DND-41 (cell line): ENCODE measurements around the gene IL20RB.

Source experiments
- ATAC-seq: fragments of 200-7000 bp; cut with Tn5 transposase; 3 replicates; pipeline ENCODE4 v1.9.1; 2021; ENCODE audit warnings: low read depth; ENCODE audit not compliant: insufficient read depth
- DNase-seq: peaks from one replicate; pipeline ENCODE4 v3.0.0-alpha.2; 2020
- H2AFZ ChIP-seq: 2 replicates; pipeline ENCODE4 v1.6.0; 2012; ENCODE audit warnings: low read depth, low read length
- H3K27ac ChIP-seq: 2 replicates; pipeline ENCODE4 v1.5.1; 2012; ENCODE audit warnings: low read length, inconsistent platforms
- H3K27me3 ChIP-seq: fragments of 200-600 bp; sonication (generic); 2 replicates; pipeline ENCODE4 v1.6.0; 2012; ENCODE audit warnings: low read length, mild to moderate bottlenecking, inconsistent platforms; ENCODE audit not compliant: insufficient read depth, poor library complexity
- H3K36me3 ChIP-seq: 2 replicates; pipeline ENCODE4 v1.5.1; 2012; ENCODE audit warnings: low read length, inconsistent platforms; ENCODE audit not compliant: insufficient read depth
- H3K4me1 ChIP-seq: 2 replicates; pipeline ENCODE4 v1.5.1; 2012; ENCODE audit warnings: mild to moderate bottlenecking, low read length; ENCODE audit not compliant: insufficient read depth
- H3K4me2 ChIP-seq: 2 replicates; pipeline ENCODE4 v1.6.0; 2012; ENCODE audit warnings: mild to moderate bottlenecking, moderate library complexity, low read length, inconsistent platforms; ENCODE audit not compliant: insufficient read depth
- H3K4me3 ChIP-seq, 2 experiments: fragments of 200-600 bp in 1 of 2; shearing (Covaris generic) in 1 of 2; 2 replicates each; pipeline ENCODE4 v1.5.1; 2012 to 2016; ENCODE audit warnings: inconsistent platforms in 2 of 2, low read length in 2 of 2, mild to moderate bottlenecking in 2 of 2, low read depth in 1 of 2, moderate library complexity in 1 of 2
- H3K79me2 ChIP-seq: 2 replicates; pipeline ENCODE4 v1.6.0; 2012; ENCODE audit warnings: low read length, inconsistent platforms; ENCODE audit not compliant: insufficient read depth
- H3K9ac ChIP-seq: 2 replicates; pipeline ENCODE4 v1.6.0; 2012; ENCODE audit warnings: low read depth, mild to moderate bottlenecking, inconsistent platforms, low read length, moderate library complexity
- H3K9me3 ChIP-seq: 2 replicates; pipeline ENCODE4 v1.5.1; 2012; ENCODE audit warnings: low read length, moderate library complexity, mild to moderate bottlenecking, inconsistent platforms; ENCODE audit not compliant: insufficient read depth, severe bottlenecking
- H4K20me1 ChIP-seq: 2 replicates; pipeline ENCODE4 v1.6.0; 2012; ENCODE audit warnings: low read length; ENCODE audit not compliant: insufficient read depth
- EZH2 ChIP-seq: IDR thresholded peaks from 3 replicates; pipeline ENCODE4 v1.6.1; 2012; ENCODE audit warnings: borderline replicate concordance, low read depth, mild to moderate bottlenecking, moderate library complexity, low read length, inconsistent platforms; ENCODE audit not compliant: severe bottlenecking
- TF ChIP-seq, protein P1 (sequence below): IDR thresholded peaks from 2 replicates; pipeline ENCODE4 v1.5.1; 2012; ENCODE audit warnings: borderline replicate concordance, low read length, moderate library complexity, mild to moderate bottlenecking; ENCODE audit not compliant: poor library complexity, severe bottlenecking; ENCODE audit errors: extremely low read depth

Gene IL20RB

DNA sequence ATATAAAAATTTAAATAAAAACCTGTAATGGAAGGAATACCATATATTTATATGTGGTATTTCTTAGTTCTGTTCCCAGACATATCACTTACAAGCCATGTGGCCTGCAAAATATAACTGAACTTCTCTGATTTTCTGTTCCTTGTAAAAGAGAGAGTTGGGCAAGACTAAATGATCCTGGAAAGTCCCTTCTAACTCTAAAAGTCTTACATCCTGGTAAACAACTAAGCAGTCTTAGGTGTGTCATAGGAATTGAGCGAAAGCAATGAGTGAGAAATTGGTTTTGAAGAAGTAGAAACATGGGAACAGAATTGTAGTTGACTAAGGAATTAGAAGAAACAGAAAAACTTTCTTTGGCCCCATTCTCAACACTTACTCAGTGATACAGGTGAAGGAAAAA is 25.3 kb upstream of the IL20RB start:
- TF ChIP-seq, protein P1, sequence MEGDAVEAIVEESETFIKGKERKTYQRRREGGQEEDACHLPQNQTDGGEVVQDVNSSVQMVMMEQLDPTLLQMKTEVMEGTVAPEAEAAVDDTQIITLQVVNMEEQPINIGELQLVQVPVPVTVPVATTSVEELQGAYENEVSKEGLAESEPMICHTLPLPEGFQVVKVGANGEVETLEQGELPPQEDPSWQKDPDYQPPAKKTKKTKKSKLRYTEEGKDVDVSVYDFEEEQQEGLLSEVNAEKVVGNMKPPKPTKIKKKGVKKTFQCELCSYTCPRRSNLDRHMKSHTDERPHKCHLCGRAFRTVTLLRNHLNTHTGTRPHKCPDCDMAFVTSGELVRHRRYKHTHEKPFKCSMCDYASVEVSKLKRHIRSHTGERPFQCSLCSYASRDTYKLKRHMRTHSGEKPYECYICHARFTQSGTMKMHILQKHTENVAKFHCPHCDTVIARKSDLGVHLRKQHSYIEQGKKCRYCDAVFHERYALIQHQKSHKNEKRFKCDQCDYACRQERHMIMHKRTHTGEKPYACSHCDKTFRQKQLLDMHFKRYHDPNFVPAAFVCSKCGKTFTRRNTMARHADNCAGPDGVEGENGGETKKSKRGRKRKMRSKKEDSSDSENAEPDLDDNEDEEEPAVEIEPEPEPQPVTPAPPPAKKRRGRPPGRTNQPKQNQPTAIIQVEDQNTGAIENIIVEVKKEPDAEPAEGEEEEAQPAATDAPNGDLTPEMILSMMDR, result no peak
- no peak for TF ChIP-seq EZH2
- Histone ChIP-seq H3K9ac (no peak overlapping the region), H3K79me2 (peaks cover 63% of the 10 kb centered on the region), H3K27ac (no peak overlapping the region), H3K4me3 (no peak overlapping the region), H4K20me1 (no peaks in the 10 kb centered on the region), H3K9me3 (no peaks in the 10 kb centered on the region), H3K27me3 (no peaks in the 10 kb centered on the region), H2AFZ (no peak overlapping the region), H3K4me1 (no peaks in the 10 kb centered on the region), H3K36me3 (peaks cover 55% of the 10 kb centered on the region), H3K4me2 (no peak overlapping the region)
- DNase-seq (no peak), ATAC-seq (no peak)

DNA sequence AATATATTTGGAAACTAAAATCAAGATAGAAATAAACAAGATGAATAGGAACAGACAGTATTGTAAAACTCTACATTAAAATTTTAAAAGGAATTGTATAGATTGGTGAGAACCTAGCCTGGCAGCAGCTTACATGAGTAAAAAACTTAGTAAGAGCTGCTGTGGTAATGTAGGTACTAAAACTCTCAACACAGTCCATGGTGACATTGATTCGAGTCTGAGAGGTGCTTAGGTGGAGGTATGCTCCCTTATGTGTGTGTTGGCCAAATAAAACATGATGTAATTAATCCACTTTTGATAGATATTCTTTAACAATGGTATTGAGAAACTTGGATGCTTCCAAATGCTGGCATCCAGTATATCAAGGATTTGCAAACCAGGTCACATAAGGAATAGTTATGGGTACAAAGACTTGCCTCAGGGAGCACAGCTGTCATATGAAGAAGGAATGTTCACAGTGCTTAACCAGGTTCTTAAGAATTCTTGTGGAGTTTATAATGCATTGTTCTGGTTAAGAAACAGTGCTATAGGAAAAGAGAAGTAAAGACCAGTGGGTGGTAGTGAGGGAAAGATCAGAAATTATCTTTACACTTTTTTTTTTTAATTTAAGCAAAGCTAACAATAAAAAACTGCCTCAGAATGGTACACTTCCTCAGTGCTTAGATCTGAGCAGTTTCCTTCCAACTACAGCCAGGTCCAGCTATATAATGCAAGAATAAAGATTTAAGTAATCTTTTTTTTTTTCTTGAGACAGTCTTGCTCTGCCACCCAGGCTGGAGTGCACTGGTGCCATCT is 24.6 kb upstream of the IL20RB start:
- Histone ChIP-seq H3K36me3 (peaks cover 48% of the 10 kb centered on the region), H3K79me2 (peaks cover 63% of the 10 kb centered on the region), H3K27me3 (no peaks in the 10 kb centered on the region)

DNA sequence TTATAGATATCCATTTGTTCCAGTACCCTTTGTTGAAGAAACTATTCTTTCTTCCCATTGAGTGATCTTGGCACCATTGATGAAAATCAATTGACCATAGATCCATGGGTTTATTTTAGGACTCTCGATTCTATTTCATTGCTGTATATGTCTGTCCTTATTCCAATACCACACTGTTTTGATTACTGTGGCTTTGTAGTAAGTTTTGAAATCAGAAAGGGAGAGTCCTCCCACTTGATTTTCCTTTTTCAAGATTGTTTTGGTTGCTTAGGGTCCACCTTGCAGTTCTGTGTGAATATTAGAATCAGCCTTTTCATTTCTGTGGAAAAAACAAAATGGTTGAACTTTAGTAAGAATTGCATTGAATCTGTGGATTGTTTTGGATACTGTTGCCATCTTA is 20.6 kb upstream of the IL20RB start:
- H3K9ac ChIP-seq, result no peak overlapping the region
- TF ChIP-seq, protein P1, result no peak
- no peak for TF ChIP-seq EZH2
- no peaks in the 10 kb centered on the region for H3K9me3 ChIP-seq
- no peak for ATAC-seq
- H3K4me2 ChIP-seq, result no peak overlapping the region
- no peaks in the 10 kb centered on the region for H3K27me3 ChIP-seq
- H3K4me3 ChIP-seq, result no peak overlapping the region
- H2AFZ ChIP-seq, result no peak overlapping the region
- H3K79me2 ChIP-seq, result peaks cover 85% of the 10 kb centered on the region
- no peak for DNase-seq
- H3K36me3 ChIP-seq, result peaks cover 27% of the 10 kb centered on the region
- H4K20me1 ChIP-seq, result peaks cover 8% of the 10 kb centered on the region
- H3K4me1 ChIP-seq, result no peaks in the 10 kb centered on the region; the same call in 1 of the 2 replicates
- H3K27ac ChIP-seq, result no peak overlapping the region

More for the DNA sequence above, 24.6 kb upstream of the IL20RB start:
- TF ChIP-seq, protein P1, result no peak
- no peak for TF ChIP-seq EZH2
- no peak overlapping the region for H3K9ac ChIP-seq
- ATAC-seq (no peak), DNase-seq (no peak)
- no peaks in the 10 kb centered on the region for H4K20me1 ChIP-seq
- no peaks in the 10 kb centered on the region for H3K9me3 ChIP-seq
- no peak overlapping the region for H3K4me2 ChIP-seq
- no peak overlapping the region for H2AFZ ChIP-seq
- no peak overlapping the region for H3K27ac ChIP-seq
- no peaks in the 10 kb centered on the region for H3K4me1 ChIP-seq
- no peak overlapping the region for H3K4me3 ChIP-seq
